Stimulated activated memory B cell treated with anti-CD40 and anti-IgM and Interleukin-4, amounts not matched to agents 10 μg/mL and 1 μg/mL and 100 μg/mL, for 72 hours (primary cell): ENCODE results near the gene FCRL2.

Experiments
- ATAC-seq: fragments of 150-1000 bp; cut with Tn5 transposase; 2 replicates; pipeline ENCODE4 v1.10.0; 2021
- H3K27ac Mint-ChIP-seq: one replicate; pipeline ENCODE4 v1.8.0; 2022; ENCODE audit warnings: mild to moderate bottlenecking, mixed read lengths
- H3K27me3 Mint-ChIP-seq: one replicate; pipeline ENCODE4 v1.8.0; 2022; ENCODE audit warnings: mixed read lengths
- H3K36me3 Mint-ChIP-seq: one replicate; pipeline ENCODE4 v1.8.0; 2022; ENCODE audit warnings: mixed read lengths
- H3K4me1 Mint-ChIP-seq: one replicate; pipeline ENCODE4 v1.8.0; 2022; ENCODE audit warnings: mixed read lengths
- H3K4me3 Mint-ChIP-seq: one replicate; pipeline ENCODE4 v1.8.0; 2022; ENCODE audit warnings: mild to moderate bottlenecking, moderate library complexity, mixed read lengths
- H3K9me3 Mint-ChIP-seq: one replicate; pipeline ENCODE4 v1.8.0; 2022; ENCODE audit warnings: mixed read lengths

FCRL2 gene

GRCh38 chr1:157776971-157777391 is at the start of gene FCRL2:
Gene FCRL2, minus strand, starts transcription at chr1:157777132. Its CDS starts 59 bp downstream, at chr1:157777073.
- Mint-ChIP-seq H3K36me3 (no peaks in the 10 kb centered on the region), H3K27me3 (no peaks in the 10 kb centered on the region), H3K27ac (peak within 1 kb of the TSS; percentile 64), H3K9me3 (no peaks in the 10 kb centered on the region), H3K4me3 (peak within 1 kb of the TSS; percentile 76), H3K4me1 (peaks cover 71% of the 10 kb centered on the region)
- peak; percentile 62 for ATAC-seq

GRCh38 chr1:157820299-157820698 is 43.4 kb upstream of the FCRL2 start:
- no peak for ATAC-seq
- Mint-ChIP-seq H3K4me3 (no peak overlapping the region), H3K9me3 (no peaks in the 10 kb centered on the region), H3K27ac (no peak overlapping the region), H3K27me3 (no peaks in the 10 kb centered on the region), H3K4me1 (peaks cover 34% of the 10 kb centered on the region), H3K36me3 (no peaks in the 10 kb centered on the region)

GRCh38 chr1:157819896-157820295 is 43.0 kb upstream of the FCRL2 start, which contains the start of gene FCRL1:
Gene FCRL1, minus strand, starts transcription at chr1:157820120. Its CDS starts 83 bp downstream, at chr1:157820037.
- Mint-ChIP-seq H3K27ac (no peak within 1 kb of the TSS), H3K36me3 (no peaks in the 10 kb centered on the region), H3K9me3 (no peaks in the 10 kb centered on the region), H3K4me1 (peaks cover 37% of the 10 kb centered on the region), H3K27me3 (no peaks in the 10 kb centered on the region), H3K4me3 (no peak within 1 kb of the TSS)
- peak; percentile 89 for ATAC-seq

- Mint-ChIP-seq H3K36me3 (peaks cover 1% of the 10 kb centered on the region), H3K27me3 (no peaks in the 10 kb centered on the region), H3K4me3 (no peak overlapping the region), H3K9me3 (peaks cover 2% of the 10 kb centered on the region), H3K27ac (no peak overlapping the region), H3K4me1 (peaks cover 41% of the 10 kb centered on the region)
- peak; percentile 60 for ATAC-seq
Observed at GRCh38 chr1:157819215-157819614, 42.3 kb upstream of the FCRL2 start.

GRCh38 chr1:157813269-157813668 is 36.3 kb upstream of the FCRL2 start:
- Mint-ChIP-seq H3K4me1 (peaks cover 65% of the 10 kb centered on the region), H3K36me3 (peaks cover 26% of the 10 kb centered on the region), H3K4me3 (no peak overlapping the region), H3K27ac (no peak overlapping the region), H3K9me3 (peaks cover 3% of the 10 kb centered on the region), H3K27me3 (no peaks in the 10 kb centered on the region)
- no peak for ATAC-seq

- peak; percentile 99 for ATAC-seq
- H3K27me3 Mint-ChIP-seq, result no peaks in the 10 kb centered on the region
- peak overlapping the region; percentile 38 for H3K4me3 Mint-ChIP-seq
- H3K36me3 Mint-ChIP-seq, result peaks cover 29% of the 10 kb centered on the region
- peak overlapping the region; percentile 76 for H3K27ac Mint-ChIP-seq
- H3K9me3 Mint-ChIP-seq, result no peaks in the 10 kb centered on the region
- H3K4me1 Mint-ChIP-seq, result peaks cover 86% of the 10 kb centered on the region
Observed at GRCh38 chr1:157806431-157807149, 29.7 kb upstream of the FCRL2 start.

GRCh38 chr1:157803851-157804250 is 26.9 kb upstream of the FCRL2 start:
- peak overlapping the region; percentile 76 for H3K27ac Mint-ChIP-seq
- peak overlapping the region; percentile 46 for H3K4me3 Mint-ChIP-seq
- H3K27me3 Mint-ChIP-seq, result no peaks in the 10 kb centered on the region
- peaks cover 28% of the 10 kb centered on the region for H3K36me3 Mint-ChIP-seq
- ATAC-seq, result peak; percentile 70
- H3K4me1 Mint-ChIP-seq, result peaks cover 83% of the 10 kb centered on the region
- no peaks in the 10 kb centered on the region for H3K9me3 Mint-ChIP-seq

GRCh38 chr1:157799996-157800395 is 23.1 kb upstream of the FCRL2 start:
- no peak for ATAC-seq
- Mint-ChIP-seq H3K36me3 (peaks cover 41% of the 10 kb centered on the region), H3K27me3 (no peaks in the 10 kb centered on the region), H3K9me3 (no peaks in the 10 kb centered on the region), H3K4me1 (peaks cover 64% of the 10 kb centered on the region), H3K4me3 (no peak overlapping the region), H3K27ac (no peak overlapping the region)

- Mint-ChIP-seq H3K27ac (peak overlapping the region; percentile 62), H3K36me3 (peaks cover 47% of the 10 kb centered on the region), H3K4me1 (peaks cover 46% of the 10 kb centered on the region), H3K4me3 (no peak overlapping the region), H3K9me3 (peaks cover 2% of the 10 kb centered on the region), H3K27me3 (no peaks in the 10 kb centered on the region)
- peak; percentile 91 for ATAC-seq
Observed at GRCh38 chr1:157798211-157798610, 21.3 kb upstream of the FCRL2 start.

- peak; percentile 42 for ATAC-seq
- H3K4me1 Mint-ChIP-seq, result peaks cover 94% of the 10 kb centered on the region
- H3K36me3 Mint-ChIP-seq, result peaks cover 34% of the 10 kb centered on the region
- H3K4me3 Mint-ChIP-seq, result no peak overlapping the region
- peaks cover 2% of the 10 kb centered on the region for H3K9me3 Mint-ChIP-seq
- no peaks in the 10 kb centered on the region for H3K27me3 Mint-ChIP-seq
- peak overlapping the region; percentile 74 for H3K27ac Mint-ChIP-seq
Observed at GRCh38 chr1:157785248-157785647, 8.3 kb upstream of the FCRL2 start.

GRCh38 chr1:157784801-157785200 is 7.9 kb upstream of the FCRL2 start:
- ATAC-seq, result no peak
- Mint-ChIP-seq H3K27me3 (no peaks in the 10 kb centered on the region), H3K4me1 (peaks cover 95% of the 10 kb centered on the region), H3K27ac (peak overlapping the region; percentile 74), H3K4me3 (no peak overlapping the region), H3K9me3 (peaks cover 2% of the 10 kb centered on the region), H3K36me3 (peaks cover 29% of the 10 kb centered on the region)

- H3K27me3 Mint-ChIP-seq, result no peaks in the 10 kb centered on the region
Observed at GRCh38 chr1:157782931-157783330, 6.0 kb upstream of the FCRL2 start.

GRCh38 chr1:157781048-157781447 is 4.1 kb upstream of the FCRL2 start:
- H3K9me3 Mint-ChIP-seq, result no peaks in the 10 kb centered on the region
- H3K4me1 Mint-ChIP-seq, result peaks cover 80% of the 10 kb centered on the region
- peak; percentile 82 for ATAC-seq

More at GRCh38 chr1:157782931-157783330, 6.0 kb upstream of the FCRL2 start:
- ATAC-seq, result no peak
- no peak overlapping the region for H3K4me3 Mint-ChIP-seq
- H3K4me1 Mint-ChIP-seq, result peaks cover 86% of the 10 kb centered on the region
- no peaks in the 10 kb centered on the region for H3K9me3 Mint-ChIP-seq
- peak overlapping the region; percentile 69 for H3K27ac Mint-ChIP-seq
- peaks cover 17% of the 10 kb centered on the region for H3K36me3 Mint-ChIP-seq

GRCh38 chr1:157775101-157775870 is 1.6 kb downstream of the FCRL2 start:
- peak overlapping the region; percentile 76 for H3K4me3 Mint-ChIP-seq
- no peaks in the 10 kb centered on the region for H3K27me3 Mint-ChIP-seq
- H3K27ac Mint-ChIP-seq, result peak overlapping the region; percentile 64
- ATAC-seq, result no peak
- H3K4me1 Mint-ChIP-seq, result peaks cover 71% of the 10 kb centered on the region
- H3K9me3 Mint-ChIP-seq, result no peaks in the 10 kb centered on the region
- no peaks in the 10 kb centered on the region for H3K36me3 Mint-ChIP-seq

More at GRCh38 chr1:157781048-157781447, 4.1 kb upstream of the FCRL2 start:
- Mint-ChIP-seq H3K4me3 (no peak overlapping the region), H3K27ac (peak overlapping the region; percentile 69), H3K27me3 (no peaks in the 10 kb centered on the region), H3K36me3 (peaks cover 4% of the 10 kb centered on the region)

- no peaks in the 10 kb centered on the region for H3K9me3 Mint-ChIP-seq
- H3K27ac Mint-ChIP-seq, result peak overlapping the region; percentile 64
- H3K4me3 Mint-ChIP-seq, result no peak overlapping the region
- H3K4me1 Mint-ChIP-seq, result peaks cover 71% of the 10 kb centered on the region
- no peaks in the 10 kb centered on the region for H3K27me3 Mint-ChIP-seq
- ATAC-seq, result no peak
- no peaks in the 10 kb centered on the region for H3K36me3 Mint-ChIP-seq
Observed at GRCh38 chr1:157774412-157774811, 2.5 kb downstream of the FCRL2 start.
